Calu3 (cell line): Measurements from ENCODE around the gene SRPK2. TPM values are rescaled to one million over a fixed set of nuclear protein-coding genes. Genes with fewer than 3 reads are reported as not detected.
"Not testable (repeated sequence)": the region's sequence is repeated elsewhere in the genome, so short reads cannot be mapped to it uniquely, and the experiment has no call there.

Source experiments
- BruUV-seq: library from RNA; stranded (reverse); fragments of 400-500 nt; replicated peaks from 2 replicates; lab custom pipeline; 2021; lab: Mats Ljungman, UMichigan
- CTCF ChIA-PET: fragments of 300-600 bp; sonication (Branson Sonifier 250); formaldehyde crosslinking; loops from one replicate; lab custom pipeline; 2022; ENCODE audit warnings: antibody characterized with exemption; lab: Charles Lee
- DNase-seq: peaks from one replicate; pipeline ENCODE4 v3.0.0; 2022
- H3K27ac Mint-ChIP-seq: one replicate; pipeline ENCODE4 v1.8.0; 2022; ENCODE audit warnings: mixed read lengths; ENCODE audit not compliant: unreplicated experiment
- H3K27me3 Mint-ChIP-seq: one replicate; pipeline ENCODE4 v1.8.0; 2022; ENCODE audit warnings: mixed read lengths; ENCODE audit not compliant: unreplicated experiment
- H3K36me3 Mint-ChIP-seq: one replicate; pipeline ENCODE4 v1.8.0; 2022; ENCODE audit warnings: mild to moderate bottlenecking, moderate library complexity, mixed read lengths; ENCODE audit not compliant: insufficient read depth, unreplicated experiment
- H3K4me1 Mint-ChIP-seq: one replicate; pipeline ENCODE4 v1.8.0; 2022; ENCODE audit warnings: mild to moderate bottlenecking, low read depth, mixed read lengths; ENCODE audit not compliant: unreplicated experiment
- H3K4me3 Mint-ChIP-seq: one replicate; pipeline ENCODE4 v1.8.0; 2022; ENCODE audit warnings: mild to moderate bottlenecking, low read depth, moderate library complexity, mixed read lengths; ENCODE audit not compliant: unreplicated experiment
- H3K9me3 Mint-ChIP-seq: one replicate; pipeline ENCODE4 v1.8.0; 2022; ENCODE audit warnings: low read depth, mixed read lengths; ENCODE audit not compliant: unreplicated experiment
- intact Hi-C: fragments of 100-400 bp; cut with micrococcal nuclease; formaldehyde crosslinking; loops from one replicate; pipeline ENCODE4 v1.10.0; 2022; ENCODE audit not compliant: unreplicated experiment
- total RNA-seq: library from RNA; stranded (reverse); gene quantifications from 2 replicates; pipeline ENCODE4 v1.2.3, GENCODE V29; 2022
- TF ChIP-seq, protein P1 (sequence below): fragments of 200-600 bp; IDR thresholded peaks from one replicate; pipeline ENCODE4 v1.8.0; 2022; ENCODE audit warnings: antibody characterized with exemption; ENCODE audit not compliant: unreplicated experiment

SRPK2 gene
- total RNA-seq, 1 experiment from 2014 or later: 40.2 TPM

DNA sequence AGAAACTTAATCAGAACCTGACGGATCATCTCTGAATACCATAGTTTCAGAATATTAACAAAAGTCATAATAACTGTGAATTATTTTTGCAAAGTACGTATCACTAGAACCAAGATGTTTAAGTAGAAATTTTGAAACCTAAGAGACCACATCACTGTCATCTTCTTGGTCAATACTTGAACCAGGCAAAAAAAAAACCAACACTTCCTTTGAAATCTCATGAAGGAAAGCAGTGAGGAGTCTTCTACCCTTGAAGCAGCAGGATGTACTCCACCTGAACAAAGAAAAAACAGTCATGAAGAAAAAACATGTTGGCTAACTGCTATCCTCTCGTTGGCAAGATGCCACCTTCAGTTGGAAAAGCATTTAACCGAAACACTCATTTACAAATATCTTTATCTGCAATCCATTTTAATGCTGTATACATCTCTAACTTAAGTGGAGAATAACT lies 82.4 kb downstream of the SRPK2 start:
- CTCF ChIA-PET: no interaction called here
- no peak overlapping the region for H3K27ac Mint-ChIP-seq
- peaks cover 5% of the 10 kb centered on the region for H3K36me3 Mint-ChIP-seq
- TF ChIP-seq, protein P1, sequence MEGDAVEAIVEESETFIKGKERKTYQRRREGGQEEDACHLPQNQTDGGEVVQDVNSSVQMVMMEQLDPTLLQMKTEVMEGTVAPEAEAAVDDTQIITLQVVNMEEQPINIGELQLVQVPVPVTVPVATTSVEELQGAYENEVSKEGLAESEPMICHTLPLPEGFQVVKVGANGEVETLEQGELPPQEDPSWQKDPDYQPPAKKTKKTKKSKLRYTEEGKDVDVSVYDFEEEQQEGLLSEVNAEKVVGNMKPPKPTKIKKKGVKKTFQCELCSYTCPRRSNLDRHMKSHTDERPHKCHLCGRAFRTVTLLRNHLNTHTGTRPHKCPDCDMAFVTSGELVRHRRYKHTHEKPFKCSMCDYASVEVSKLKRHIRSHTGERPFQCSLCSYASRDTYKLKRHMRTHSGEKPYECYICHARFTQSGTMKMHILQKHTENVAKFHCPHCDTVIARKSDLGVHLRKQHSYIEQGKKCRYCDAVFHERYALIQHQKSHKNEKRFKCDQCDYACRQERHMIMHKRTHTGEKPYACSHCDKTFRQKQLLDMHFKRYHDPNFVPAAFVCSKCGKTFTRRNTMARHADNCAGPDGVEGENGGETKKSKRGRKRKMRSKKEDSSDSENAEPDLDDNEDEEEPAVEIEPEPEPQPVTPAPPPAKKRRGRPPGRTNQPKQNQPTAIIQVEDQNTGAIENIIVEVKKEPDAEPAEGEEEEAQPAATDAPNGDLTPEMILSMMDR: no peak
- no peaks in the 10 kb centered on the region for H3K27me3 Mint-ChIP-seq
- no TSS peak for BruUV-seq
- no peak for DNase-seq
- intact Hi-C loops: no loop called here
- no peaks in the 10 kb centered on the region for H3K9me3 Mint-ChIP-seq
- peaks cover 33% of the 10 kb centered on the region for H3K4me1 Mint-ChIP-seq
- H3K4me3 Mint-ChIP-seq: no peak overlapping the region

DNA sequence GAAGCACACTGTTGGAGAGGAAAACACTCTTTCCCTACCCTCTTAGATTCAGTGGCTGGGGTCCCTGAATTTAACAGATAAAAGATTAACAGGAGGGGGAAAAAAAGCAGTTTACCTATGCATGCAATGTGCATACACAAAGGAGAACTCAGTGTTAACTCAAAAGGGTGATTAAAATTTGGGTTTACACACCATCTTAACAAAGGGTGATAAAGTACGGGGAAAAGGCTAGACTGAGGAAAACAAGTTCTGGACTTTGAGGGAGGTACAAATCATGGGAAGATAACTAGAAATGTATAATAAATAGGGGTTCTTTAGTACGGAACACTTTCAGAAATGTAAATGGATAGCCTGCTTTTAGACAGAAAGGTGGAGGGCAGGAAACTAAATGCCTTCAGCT lies 83.1 kb downstream of the SRPK2 start:
- peaks cover 33% of the 10 kb centered on the region for H3K4me1 Mint-ChIP-seq
- H3K27ac Mint-ChIP-seq: no peak overlapping the region
- H3K27me3 Mint-ChIP-seq: no peaks in the 10 kb centered on the region
- H3K4me3 Mint-ChIP-seq: no peak overlapping the region
- peaks cover 5% of the 10 kb centered on the region for H3K36me3 Mint-ChIP-seq
- TF ChIP-seq, protein P1: no peak
- no peaks in the 10 kb centered on the region for H3K9me3 Mint-ChIP-seq
- CTCF ChIA-PET: no interaction called here
- no TSS peak for BruUV-seq
- intact Hi-C loops: no loop called here
- no peak for DNase-seq

DNA sequence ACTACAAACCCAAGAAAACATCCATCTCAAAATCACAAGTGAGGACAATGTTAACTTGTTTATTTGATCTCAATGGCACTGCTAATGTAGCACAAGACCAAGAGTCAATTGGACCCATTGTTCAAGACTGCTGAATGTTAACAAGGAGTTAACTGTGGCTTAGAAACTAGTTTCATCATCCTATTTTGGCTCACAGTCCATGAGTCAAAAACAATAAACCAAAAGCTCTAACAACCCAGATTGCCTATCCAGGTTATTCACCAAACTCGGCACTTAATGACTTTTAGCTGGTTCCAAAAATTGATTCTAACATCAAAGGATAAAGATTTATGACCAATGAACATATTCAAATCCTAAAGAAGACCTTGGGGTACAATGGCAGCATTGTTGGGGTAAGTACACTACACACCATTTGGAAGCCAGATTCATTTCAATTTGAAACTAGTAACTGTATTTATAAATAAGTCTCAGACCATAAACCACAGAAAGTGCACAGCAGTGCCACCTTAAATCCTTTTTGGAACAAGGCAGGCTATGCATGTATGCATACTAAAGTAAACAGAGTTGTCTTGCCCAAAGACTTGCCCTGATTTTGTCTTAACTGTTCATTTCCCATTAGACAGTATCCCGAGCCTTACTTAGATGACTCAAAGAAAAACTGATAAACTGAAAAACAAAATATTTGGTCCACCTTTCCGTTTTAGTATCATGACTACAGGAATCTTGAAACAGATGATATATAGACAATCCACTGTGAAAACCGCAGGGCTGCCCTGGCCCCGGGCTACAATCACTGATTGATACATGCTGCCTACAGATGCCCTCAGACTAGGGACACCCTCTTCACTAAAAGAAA lies 84.5 kb downstream of the SRPK2 start:
- peak; percentile 3 for DNase-seq
- Mint-ChIP-seq H3K4me1 (peaks cover 23% of the 10 kb centered on the region), H3K4me3 (no peak overlapping the region), H3K9me3 (no peaks in the 10 kb centered on the region), H3K27me3 (no peaks in the 10 kb centered on the region), H3K36me3 (no peaks in the 10 kb centered on the region), H3K27ac (peak overlapping the region; percentile 39)
- BruUV-seq: no TSS peak
- CTCF ChIA-PET: interaction anchor here (1.1 kb wide), 1 partner anchor 10 kb away, joined by 3 read pairs; no protein-coding TSS in a partner anchor
- intact Hi-C loops: loop anchor here (1.0 to 5.0 kb wide), 2 partner anchors 27 to 37 kb away; no protein-coding TSS in a partner anchor
- TF ChIP-seq, protein P1: no peak

GRCh38 chr7:105300587-105300986 lies 88.1 kb downstream of the SRPK2 start:
- H3K4me1 Mint-ChIP-seq: peaks cover 23% of the 10 kb centered on the region
- CTCF ChIA-PET, H3K9me3 Mint-ChIP-seq, DNase-seq, H3K27me3 Mint-ChIP-seq, H3K27ac Mint-ChIP-seq, BruUV-seq, H3K36me3 Mint-ChIP-seq, H3K4me3 Mint-ChIP-seq: not testable (repeated sequence)
- intact Hi-C loops: loop anchor here (5.0 kb wide), 1 partner anchor 33 kb away; no protein-coding TSS in a partner anchor
